CD4-positive, alpha-beta memory T cell (primary cell): ENCODE data around the gene OR10A3. TPM values are rescaled to one million over a fixed set of nuclear protein-coding genes. Genes with fewer than 3 reads are reported as not detected.

Experiments used
- CTCF ChIA-PET: fragments of 350-600 bp; sonication (Branson Sonifier 250); formaldehyde crosslinking; loops from one replicate; lab custom pipeline; 2021; ENCODE audit warnings: inconsistent platforms; ENCODE audit not compliant: partially characterized antibody; lab: Charles Lee
- POLR2A ChIA-PET: fragments of 350-600 bp; sonication (Branson Sonifier 250); formaldehyde crosslinking; loops from one replicate; lab custom pipeline; 2021; ENCODE audit not compliant: partially characterized antibody; lab: Charles Lee
- DNase-seq, 5 donors: peaks; one replicate each; pipeline versions ENCODE4 v3.0.0 to v3.0.0-alpha.2; 2020 to 2022; ENCODE audit warnings: mixed read lengths in 1 of 5
- H3K27ac ChIP-seq: one replicate; pipeline ENCODE4 v1.7.0; 2013; ENCODE audit warnings: low read depth, low read length
- H3K27me3 ChIP-seq: 2 replicates; pipeline ENCODE4 v1.7.0; 2013; ENCODE audit warnings: mild to moderate bottlenecking, low read length, moderate library complexity; ENCODE audit not compliant: insufficient read depth
- H3K36me3 ChIP-seq: 2 replicates; pipeline ENCODE4 v1.7.0; 2013; ENCODE audit warnings: mild to moderate bottlenecking, low read length, moderate library complexity; ENCODE audit not compliant: insufficient read depth
- H3K4me1 ChIP-seq: 2 replicates; pipeline ENCODE4 v1.7.0; 2013; ENCODE audit warnings: mild to moderate bottlenecking, low read length, moderate library complexity; ENCODE audit not compliant: insufficient read depth
- H3K4me3 ChIP-seq, 2 donors: one replicate each; pipeline ENCODE4 v1.7.0; 2013; ENCODE audit warnings: low read length in 2 of 2, mild to moderate bottlenecking in 1 of 2
- H3K9me3 ChIP-seq, 2 donors: one replicate each; pipeline ENCODE4 v1.7.0; 2013; ENCODE audit warnings: low read length in 2 of 2, control low read depth in 1 of 2; ENCODE audit not compliant: control insufficient read depth in 1 of 2
- H3K27ac Mint-ChIP-seq, 7 donors: one replicate each; pipeline ENCODE4 v1.8.0; 2020 to 2021; ENCODE audit warnings: mixed read lengths in 7 of 7, mild to moderate bottlenecking in 6 of 7, inconsistent platforms in 3 of 7, moderate library complexity in 3 of 7
- H3K27me3 Mint-ChIP-seq, 2 donors: one replicate each; pipeline ENCODE4 v1.8.0; 2020 to 2021; ENCODE audit warnings: mixed read lengths in 2 of 2
- H3K36me3 Mint-ChIP-seq, 2 donors: one replicate each; pipeline ENCODE4 v1.8.0; 2020 to 2021; ENCODE audit warnings: mixed read lengths in 2 of 2, inconsistent platforms in 1 of 2, mild to moderate bottlenecking in 1 of 2
- H3K4me1 Mint-ChIP-seq, 4 donors: one replicate each; pipeline ENCODE4 v1.8.0; 2020 to 2021; ENCODE audit warnings: mixed read lengths in 4 of 4, mild to moderate bottlenecking in 1 of 4
- H3K4me3 Mint-ChIP-seq, 8 donors: one replicate each; pipeline ENCODE4 v1.8.0; 2020 to 2021; ENCODE audit warnings: mixed read lengths in 8 of 8, mild to moderate bottlenecking in 7 of 8, moderate library complexity in 6 of 8, inconsistent platforms in 3 of 8
- H3K9me3 Mint-ChIP-seq, 8 donors: one replicate each; pipeline ENCODE4 v1.8.0; 2020 to 2021; ENCODE audit warnings: mixed read lengths in 8 of 8, mild to moderate bottlenecking in 5 of 8, inconsistent platforms in 3 of 8, moderate library complexity in 1 of 8
- intact Hi-C: fragments of 100-400 bp; cut with micrococcal nuclease; formaldehyde crosslinking; loops from one replicate; pipeline ENCODE4 v1.15.1; 2023
- polyA plus RNA-seq, 2 donors: library from polyadenylated mRNA; unstranded; fragments of 300-500 nt; fragmentation: Illumina TruSeq; gene quantifications; one replicate each; pipeline ENCODE4 v1.2.3, GENCODE V29; 2021
- total RNA-seq, 2 experiments: library from RNA; stranded (reverse); gene quantifications; one replicate each; pipeline ENCODE4 v1.2.3, GENCODE V29; 2021

OR10A3 gene
- total and polyA plus RNA-seq, 4 experiments from 2014 or later, result not detected

GRCh38 chr11:7941146-7941545 lies 362 bp downstream of the OR10A3 start:
- Histone ChIP-seq H3K27ac (no peak overlapping the region), H3K36me3 (no peaks in the 10 kb centered on the region), H3K4me1 (no peaks in the 10 kb centered on the region), H3K27me3 (no peaks in the 10 kb centered on the region), H3K9me3 (no peaks in the 10 kb centered on the region), H3K4me3 (no peak overlapping the region)
- POLR2A ChIA-PET, result no interaction called here
- CTCF ChIA-PET, result no interaction called here
- no peak overlapping the region for H3K4me3 Mint-ChIP-seq
- intact Hi-C loops, result no loop called here
- peaks cover 2 to 30% (median 23%) of the 10 kb centered on the region in 8 donors for H3K9me3 Mint-ChIP-seq
- DNase-seq, result no peak
- H3K36me3 Mint-ChIP-seq, result no peaks in the 10 kb centered on the region
- H3K4me1 Mint-ChIP-seq, result no peaks in the 10 kb centered on the region
- H3K27me3 Mint-ChIP-seq, result peaks cover 6 to 12% of the 10 kb centered on the region in 2 donors
- no peak overlapping the region for H3K27ac Mint-ChIP-seq

GRCh38 chr11:7936615-7937014 lies 4.9 kb downstream of the OR10A3 start:
- Mint-ChIP-seq H3K36me3 (no peaks in the 10 kb centered on the region), H3K27me3 (peaks cover 10 to 30% of the 10 kb centered on the region in 2 donors), H3K9me3 (peaks cover 0 to 11% (median under 1%) of the 10 kb centered on the region in 8 donors), H3K4me1 (no peaks in the 10 kb centered on the region), H3K4me3 (peak overlapping the region in 1 of 8 donors; percentile 3), H3K27ac (no peak overlapping the region)
- no peaks in the 10 kb centered on the region for H3K9me3 ChIP-seq
- intact Hi-C loops, result no loop called here
- no peaks in the 10 kb centered on the region for H3K27me3 ChIP-seq
- H3K4me3 ChIP-seq, result no peak overlapping the region
- POLR2A ChIA-PET, result no interaction called here
- no peaks in the 10 kb centered on the region for H3K36me3 ChIP-seq
- no peak for DNase-seq
- CTCF ChIA-PET, result no interaction called here
- H3K4me1 ChIP-seq, result no peaks in the 10 kb centered on the region
- no peak overlapping the region for H3K27ac ChIP-seq

- POLR2A ChIA-PET, result no interaction called here
- Histone ChIP-seq H3K36me3 (no peaks in the 10 kb centered on the region), H3K27me3 (no peaks in the 10 kb centered on the region), H3K4me3 (no peak within 1 kb of the TSS), H3K27ac (no peak within 1 kb of the TSS), H3K4me1 (no peaks in the 10 kb centered on the region), H3K9me3 (no peaks in the 10 kb centered on the region)
- H3K27me3 Mint-ChIP-seq, result peaks cover 13 to 39% of the 10 kb centered on the region in 2 donors
- H3K4me3 Mint-ChIP-seq, result no peak within 1 kb of the TSS
- intact Hi-C loops, result no loop called here
- H3K36me3 Mint-ChIP-seq, result no peaks in the 10 kb centered on the region
- H3K27ac Mint-ChIP-seq, result no peak within 1 kb of the TSS
- no peak for DNase-seq
- CTCF ChIA-PET, result no interaction called here
- H3K4me1 Mint-ChIP-seq, result no peaks in the 10 kb centered on the region
- peaks cover 0 to 7% (median under 1%) of the 10 kb centered on the region in 8 donors for H3K9me3 Mint-ChIP-seq
Observed at GRCh38 chr11:7931168-7931567, 10.3 kb downstream of the OR10A3 start, which contains the start of gene OR10A6. TSS of gene OR10A6 (minus strand) at chr11:7931268. CDS start at chr11:7928662, 2,606 bp downstream.

- Mint-ChIP-seq H3K4me3 (no peak overlapping the region), H3K27ac (no peak overlapping the region), H3K27me3 (peaks cover 11 to 34% of the 10 kb centered on the region in 2 donors), H3K9me3 (no peaks in the 10 kb centered on the region), H3K4me1 (no peaks in the 10 kb centered on the region), H3K36me3 (no peaks in the 10 kb centered on the region)
- H3K36me3 ChIP-seq, result no peaks in the 10 kb centered on the region
- H3K27ac ChIP-seq, result no peak overlapping the region
- H3K4me1 ChIP-seq, result no peaks in the 10 kb centered on the region
- POLR2A ChIA-PET, result no interaction called here
- intact Hi-C loops, result no loop called here
- no peaks in the 10 kb centered on the region for H3K9me3 ChIP-seq
- no peaks in the 10 kb centered on the region for H3K27me3 ChIP-seq
- CTCF ChIA-PET, result no interaction called here
- DNase-seq, result no peak
- no peak overlapping the region for H3K4me3 ChIP-seq
Observed at GRCh38 chr11:7927635-7928034, 13.9 kb downstream of the OR10A3 start.

GRCh38 chr11:7924536-7924935 lies 17.0 kb downstream of the OR10A3 start:
- no peak overlapping the region for H3K4me3 Mint-ChIP-seq
- H3K27me3 Mint-ChIP-seq, result peaks cover 7 to 16% of the 10 kb centered on the region in 2 donors
- CTCF ChIA-PET, result interaction anchor here (0.9 kb wide), 1 partner anchor 31 kb away, joined by 3 read pairs; no protein-coding TSS in a partner anchor
- no peak overlapping the region for H3K27ac Mint-ChIP-seq
- Histone ChIP-seq H3K27ac (no peak overlapping the region), H3K36me3 (no peaks in the 10 kb centered on the region), H3K4me1 (no peaks in the 10 kb centered on the region), H3K4me3 (no peak overlapping the region), H3K9me3 (no peaks in the 10 kb centered on the region), H3K27me3 (no peaks in the 10 kb centered on the region)
- DNase-seq, result no peak
- H3K9me3 Mint-ChIP-seq, result no peaks in the 10 kb centered on the region
- intact Hi-C loops, result no loop called here
- no peaks in the 10 kb centered on the region for H3K4me1 Mint-ChIP-seq
- no peaks in the 10 kb centered on the region for H3K36me3 Mint-ChIP-seq
- POLR2A ChIA-PET, result no interaction called here

- H3K27me3 Mint-ChIP-seq, result peaks cover 7 to 14% of the 10 kb centered on the region in 2 donors
- H3K4me1 Mint-ChIP-seq, result no peaks in the 10 kb centered on the region
- intact Hi-C loops, result no loop called here
- H3K27ac ChIP-seq, result no peak overlapping the region
- no peak overlapping the region for H3K4me3 ChIP-seq
- no peaks in the 10 kb centered on the region for H3K27me3 ChIP-seq
- CTCF ChIA-PET, result no interaction called here
- no peaks in the 10 kb centered on the region for H3K36me3 ChIP-seq
- H3K9me3 Mint-ChIP-seq, result no peaks in the 10 kb centered on the region
- no peak for DNase-seq
- H3K4me3 Mint-ChIP-seq, result no peak overlapping the region
- no peaks in the 10 kb centered on the region for H3K4me1 ChIP-seq
- H3K27ac Mint-ChIP-seq, result no peak overlapping the region
- POLR2A ChIA-PET, result no interaction called here
- no peaks in the 10 kb centered on the region for H3K36me3 Mint-ChIP-seq
- H3K9me3 ChIP-seq, result no peaks in the 10 kb centered on the region
Observed at GRCh38 chr11:7918141-7918540, 23.4 kb downstream of the OR10A3 start.

- Mint-ChIP-seq H3K4me3 (no peak overlapping the region), H3K27ac (no peak overlapping the region), H3K9me3 (no peaks in the 10 kb centered on the region), H3K36me3 (no peaks in the 10 kb centered on the region), H3K27me3 (peaks cover 10 to 32% of the 10 kb centered on the region in 2 donors), H3K4me1 (no peaks in the 10 kb centered on the region)
- DNase-seq, result no peak
- CTCF ChIA-PET, result interaction anchor here (1.2 to 1.9 kb wide), 3 partner anchors 10 to 18 kb away, joined by 3 to 6 read pairs (median 3); no protein-coding TSS in a partner anchor
- Histone ChIP-seq H3K27ac (no peak overlapping the region), H3K9me3 (no peaks in the 10 kb centered on the region), H3K4me3 (no peak overlapping the region), H3K27me3 (no peaks in the 10 kb centered on the region), H3K36me3 (no peaks in the 10 kb centered on the region), H3K4me1 (no peaks in the 10 kb centered on the region)
- POLR2A ChIA-PET, result no interaction called here
- intact Hi-C loops, result no loop called here
Observed at GRCh38 chr11:7911011-7911410, 30.5 kb downstream of the OR10A3 start.
